Vagina (tissue), 2 donors: ENCODE measurements around the gene RNF214. TPM values are rescaled to one million over a fixed set of nuclear protein-coding genes. Genes with fewer than 3 reads are reported as not detected.
"Not testable (repeated sequence)": the region's sequence is repeated elsewhere in the genome, so short reads cannot be mapped to it uniquely, and the experiment has no call there.

Source experiments
- DNase-seq, 2 donors: peaks; one replicate each; pipeline ENCODE4 v3.0.0-alpha.2; 2017; ENCODE audit errors: extremely low spot score in 2 of 2
- H3K27ac ChIP-seq: fragments of 200-600 bp; sonication (generic); one replicate; pipeline ENCODE4 v1.5.1; 2019
- H3K27me3 ChIP-seq: fragments of 200-600 bp; sonication (generic); one replicate; pipeline ENCODE4 v1.5.1; 2019
- H3K36me3 ChIP-seq, 2 donors: fragments of 200-600 bp; sonication (generic); one replicate each; pipeline ENCODE4 v1.5.1; 2017 to 2019
- H3K4me1 ChIP-seq: fragments of 200-600 bp; sonication (generic); one replicate; pipeline ENCODE4 v1.5.1; 2019
- H3K4me3 ChIP-seq, 2 donors: fragments of 200-600 bp; sonication (generic); 1 replicate in 1 of 2; 2 replicates in 1 of 2; pipeline ENCODE4 v1.5.1; 2016 to 2019
- H3K9me3 ChIP-seq: fragments of 200-600 bp; sonication (generic); one replicate; pipeline ENCODE4 v1.5.1; 2019
- CTCF ChIP-seq, 3 experiments: fragments of 450-650 bp in 2 of 3; fragments of 200-600 bp in 1 of 3; sonication (generic) in 1 of 3; IDR thresholded peaks; one replicate each; pipeline ENCODE4 v1.5.1; 2017 to 2019; ENCODE audit warnings: antibody characterized with exemption in 3 of 3, mild to moderate bottlenecking in 2 of 3, moderate library complexity in 2 of 3
- POLR2A ChIP-seq, 2 donors: fragments of 450-650 bp; IDR thresholded peaks; one replicate each; pipeline ENCODE4 v1.6.1; 2017; ENCODE audit warnings: antibody characterized with exemption in 2 of 2, mild to moderate bottlenecking in 2 of 2, moderate library complexity in 2 of 2
- POLR2AphosphoS5 ChIP-seq, 2 donors: sonication (generic); formaldehyde crosslinking; IDR thresholded peaks; one replicate each; pipeline ENCODE4 v1.9.0; 2017; ENCODE audit warnings: antibody characterized with exemption in 2 of 2, mild to moderate bottlenecking in 2 of 2, low read depth in 1 of 2; ENCODE audit not compliant: insufficient read depth in 1 of 2
- intact Hi-C: fragments of 100-400 bp; cut with DNase I; formaldehyde crosslinking; loops from one replicate; pipeline ENCODE4 v1.15.1; 2023
- total RNA-seq: library from RNA; depleted of rRNA; stranded (reverse); fragments of >200 nt; gene quantifications from one replicate; pipeline ENCODE4 v1.2.3, GENCODE V29; 2016

Gene RNF214
- total RNA-seq, 1 donor from 2014 or later: 10.8 TPM

DNA sequence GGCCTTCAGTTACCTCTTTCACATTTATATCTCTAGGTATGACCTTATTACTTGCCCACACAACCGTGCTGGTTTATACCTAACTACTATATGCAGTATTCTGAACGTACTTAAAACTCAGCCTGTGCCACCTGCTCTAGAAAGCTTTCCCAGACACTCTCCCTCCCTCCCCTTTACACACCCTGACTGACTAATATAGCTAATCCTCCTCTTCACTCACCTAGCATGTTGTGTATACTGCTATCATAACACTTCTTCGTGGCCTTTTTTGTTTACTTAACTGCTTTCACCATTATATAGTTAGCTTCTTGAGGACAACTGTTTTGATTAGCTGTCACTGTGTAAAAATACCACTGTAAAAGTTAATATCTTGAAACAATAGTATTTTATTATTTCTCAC lies 23.5 kb downstream of the RNF214 start:
- no peak for DNase-seq
- Histone ChIP-seq H3K4me1 (no peaks in the 10 kb centered on the region), H3K4me3 (no peak overlapping the region), H3K27me3 (no peaks in the 10 kb centered on the region), H3K27ac (no peak overlapping the region), H3K9me3 (no peaks in the 10 kb centered on the region), H3K36me3 (peaks cover 0 to 8% of the 10 kb centered on the region in 2 donors)
- no peak for TF ChIP-seq CTCF (IDR thresholded peaks at IDR 0.05)
- TF ChIP-seq POLR2A (IDR thresholded peaks at IDR 0.05): no peak
- no peak for TF ChIP-seq POLR2AphosphoS5 (IDR thresholded peaks at IDR 0.05; ENCODE audit: insufficient read depth in 1 of 2, low read depth in 1 of 2)
- intact Hi-C loops: no loop called here

- intact Hi-C loops: no loop called here
- no peaks in the 10 kb centered on the region for H3K4me1 ChIP-seq
- H3K9me3 ChIP-seq: no peaks in the 10 kb centered on the region
- TF ChIP-seq POLR2AphosphoS5 (IDR thresholded peaks at IDR 0.05; ENCODE audit: insufficient read depth in 1 of 2, low read depth in 1 of 2) (no peak), CTCF (IDR thresholded peaks at IDR 0.05) (no peak), POLR2A (IDR thresholded peaks at IDR 0.05) (no peak)
- H3K4me3 ChIP-seq: no peak overlapping the region
- DNase-seq: no peak
- H3K27me3 ChIP-seq: no peaks in the 10 kb centered on the region
- H3K27ac ChIP-seq: no peak overlapping the region
- H3K36me3 ChIP-seq: peaks cover 0 to 8% of the 10 kb centered on the region in 2 donors
Measured at GRCh38 chr11:117256573-117256972, 24.1 kb downstream of the RNF214 start.

GRCh38 chr11:117258576-117258975 lies 26.1 kb downstream of the RNF214 start:
- H3K4me3 ChIP-seq: no peak overlapping the region
- H3K27me3 ChIP-seq: no peaks in the 10 kb centered on the region
- peaks cover 0 to 7% of the 10 kb centered on the region in 2 donors for H3K36me3 ChIP-seq

GRCh38 chr11:117259417-117259816 lies 26.9 kb downstream of the RNF214 start:
- Histone ChIP-seq H3K36me3 (no peaks in the 10 kb centered on the region), H3K27ac (no peak overlapping the region)
- TF ChIP-seq POLR2AphosphoS5 (IDR thresholded peaks at IDR 0.05; ENCODE audit: insufficient read depth in 1 of 2, low read depth in 1 of 2) (no peak), POLR2A (IDR thresholded peaks at IDR 0.05) (no peak), CTCF (IDR thresholded peaks at IDR 0.05) (no peak)

More at GRCh38 chr11:117258576-117258975, 26.1 kb downstream of the RNF214 start:
- TF ChIP-seq CTCF (IDR thresholded peaks at IDR 0.05) (no peak), POLR2AphosphoS5 (IDR thresholded peaks at IDR 0.05; ENCODE audit: insufficient read depth in 1 of 2, low read depth in 1 of 2) (no peak), POLR2A (IDR thresholded peaks at IDR 0.05) (no peak)
- Histone ChIP-seq H3K4me1 (no peaks in the 10 kb centered on the region), H3K27ac (no peak overlapping the region), H3K9me3 (no peaks in the 10 kb centered on the region)
- intact Hi-C loops: no loop called here
- no peak for DNase-seq

DNA sequence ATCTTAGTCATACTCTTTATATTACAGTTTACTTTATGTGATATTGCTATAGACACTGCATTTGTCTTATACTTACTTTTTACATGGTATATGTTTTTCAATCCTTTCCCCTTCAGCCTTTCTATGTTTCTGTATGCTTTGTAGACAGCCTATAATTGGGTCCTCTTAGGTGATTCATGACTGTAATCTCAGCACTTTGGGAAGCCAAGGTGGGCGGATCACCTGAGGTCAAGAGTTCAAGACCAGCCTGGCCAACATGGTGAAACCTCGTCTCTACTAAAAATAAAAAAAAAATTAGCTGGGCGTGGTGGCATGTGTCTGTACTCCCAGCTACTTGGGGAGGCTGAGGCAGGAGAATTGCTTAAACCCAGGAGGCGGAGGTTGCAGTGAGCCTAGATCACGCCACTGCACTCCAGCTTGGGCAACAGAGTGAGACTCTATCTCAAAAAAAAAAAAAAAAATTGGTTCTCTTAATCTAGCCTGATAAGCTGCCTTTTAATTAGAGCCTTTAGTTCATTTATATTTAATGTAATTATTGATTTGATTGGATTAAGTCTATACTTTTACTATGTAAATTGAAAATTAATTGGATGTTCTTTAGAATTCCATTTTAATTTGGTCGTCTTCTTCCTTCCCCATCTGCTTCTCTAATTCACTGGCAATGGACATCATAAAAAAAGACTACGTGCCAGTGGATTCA lies 32.3 kb downstream of the RNF214 start:
- intact Hi-C loops, H3K36me3 ChIP-seq, DNase-seq, H3K4me3 ChIP-seq, H3K27me3 ChIP-seq, H3K27ac ChIP-seq, H3K4me1 ChIP-seq, H3K9me3 ChIP-seq: not testable (repeated sequence)

More at GRCh38 chr11:117259417-117259816, 26.9 kb downstream of the RNF214 start:
- no peaks in the 10 kb centered on the region for H3K27me3 ChIP-seq
- H3K9me3 ChIP-seq: no peaks in the 10 kb centered on the region
- DNase-seq: no peak
- intact Hi-C loops: no loop called here
- no peak overlapping the region for H3K4me3 ChIP-seq
- H3K4me1 ChIP-seq: no peaks in the 10 kb centered on the region
